Calu3 (cell line): Measurements from ENCODE around the gene HIF1A. TPM values are rescaled to one million over a fixed set of nuclear protein-coding genes. Genes with fewer than 3 reads are reported as not detected.

Experiments
- BruUV-seq: library from RNA; stranded (reverse); fragments of 400-500 nt; replicated peaks from 2 replicates; lab custom pipeline; 2021; lab: Mats Ljungman, UMichigan
- CTCF ChIA-PET: fragments of 300-600 bp; sonication (Branson Sonifier 250); formaldehyde crosslinking; loops from one replicate; lab custom pipeline; 2022; ENCODE audit warnings: antibody characterized with exemption; lab: Charles Lee
- DNase-seq: peaks from one replicate; pipeline ENCODE4 v3.0.0; 2022
- H3K27ac Mint-ChIP-seq: one replicate; pipeline ENCODE4 v1.8.0; 2022; ENCODE audit warnings: mixed read lengths; ENCODE audit not compliant: unreplicated experiment
- H3K27me3 Mint-ChIP-seq: one replicate; pipeline ENCODE4 v1.8.0; 2022; ENCODE audit warnings: mixed read lengths; ENCODE audit not compliant: unreplicated experiment
- H3K36me3 Mint-ChIP-seq: one replicate; pipeline ENCODE4 v1.8.0; 2022; ENCODE audit warnings: mild to moderate bottlenecking, moderate library complexity, mixed read lengths; ENCODE audit not compliant: insufficient read depth, unreplicated experiment
- H3K4me1 Mint-ChIP-seq: one replicate; pipeline ENCODE4 v1.8.0; 2022; ENCODE audit warnings: mild to moderate bottlenecking, low read depth, mixed read lengths; ENCODE audit not compliant: unreplicated experiment
- H3K4me3 Mint-ChIP-seq: one replicate; pipeline ENCODE4 v1.8.0; 2022; ENCODE audit warnings: mild to moderate bottlenecking, low read depth, moderate library complexity, mixed read lengths; ENCODE audit not compliant: unreplicated experiment
- H3K9me3 Mint-ChIP-seq: one replicate; pipeline ENCODE4 v1.8.0; 2022; ENCODE audit warnings: low read depth, mixed read lengths; ENCODE audit not compliant: unreplicated experiment
- CTCF ChIP-seq: fragments of 200-600 bp; IDR thresholded peaks from one replicate; pipeline ENCODE4 v1.8.0; 2022; ENCODE audit warnings: antibody characterized with exemption; ENCODE audit not compliant: unreplicated experiment
- intact Hi-C: fragments of 100-400 bp; cut with micrococcal nuclease; formaldehyde crosslinking; loops from one replicate; pipeline ENCODE4 v1.10.0; 2022; ENCODE audit not compliant: unreplicated experiment
- total RNA-seq: library from RNA; stranded (reverse); gene quantifications from 2 replicates; pipeline ENCODE4 v1.2.3, GENCODE V29; 2022

The HIF1A gene
- total RNA-seq, 1 experiment from 2014 or later, result 229 TPM

- Mint-ChIP-seq H3K36me3 (peaks cover 40% of the 10 kb centered on the region), H3K27me3 (no peaks in the 10 kb centered on the region), H3K9me3 (no peaks in the 10 kb centered on the region), H3K4me3 (no peak overlapping the region), H3K4me1 (no peaks in the 10 kb centered on the region), H3K27ac (no peak overlapping the region)
- TF ChIP-seq CTCF, result no peak
- DNase-seq, result no peak
- intact Hi-C loops, result no loop called here
- BruUV-seq, result no TSS peak
- CTCF ChIA-PET, result no interaction called here
These were observed 79.5 kb downstream of the HIF1A start for GRCh38 chr14:61774861-61775260.

GRCh38 chr14:61780125-61780524 is 84.8 kb downstream of the HIF1A start:
- no peaks in the 10 kb centered on the region for H3K4me1 Mint-ChIP-seq
- H3K9me3 Mint-ChIP-seq, result no peaks in the 10 kb centered on the region
- no peak overlapping the region for H3K27ac Mint-ChIP-seq
- no TSS peak for BruUV-seq
- CTCF ChIA-PET, result interaction anchor here (0.6 kb wide), 1 partner anchor 279 kb away, joined by 5 read pairs; no protein-coding TSS in a partner anchor
- no peaks in the 10 kb centered on the region for H3K27me3 Mint-ChIP-seq
- no peak for TF ChIP-seq CTCF
- H3K4me3 Mint-ChIP-seq, result no peak overlapping the region
- no peak for DNase-seq
- intact Hi-C loops, result no loop called here
- H3K36me3 Mint-ChIP-seq, result peaks cover 36% of the 10 kb centered on the region

DNA sequence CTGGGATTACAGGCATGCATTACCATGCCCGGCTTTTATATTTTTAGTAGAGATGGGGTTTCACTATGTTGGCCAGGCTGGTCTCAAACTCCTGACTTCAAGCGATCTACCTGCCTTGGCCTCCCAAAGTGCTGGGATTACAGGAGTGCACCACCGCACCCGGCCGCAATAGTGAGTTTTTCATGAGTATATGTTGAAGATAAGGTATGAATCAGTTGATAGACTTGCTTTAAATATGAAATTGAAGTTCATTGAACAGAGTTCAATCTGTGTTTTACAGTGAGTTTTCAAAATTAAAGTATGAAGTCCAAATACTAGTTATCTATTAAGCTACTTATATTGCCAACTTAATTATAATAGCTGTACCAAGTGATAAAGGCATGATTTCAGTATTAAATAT is 102.0 kb downstream of the HIF1A start:
- peaks cover 7% of the 10 kb centered on the region for H3K36me3 Mint-ChIP-seq
- H3K4me1 Mint-ChIP-seq, result no peaks in the 10 kb centered on the region
- DNase-seq, result no peak
- no TSS peak for BruUV-seq
- H3K4me3 Mint-ChIP-seq, result no peak overlapping the region
- intact Hi-C loops, result no loop called here
- H3K27ac Mint-ChIP-seq, result no peak overlapping the region
- no peaks in the 10 kb centered on the region for H3K9me3 Mint-ChIP-seq
- no peak for TF ChIP-seq CTCF
- H3K27me3 Mint-ChIP-seq, result no peaks in the 10 kb centered on the region
- CTCF ChIA-PET, result interaction anchor here (0.6 kb wide), 2 partner anchors 13 to 37 kb away, joined by 3 read pairs; no protein-coding TSS in a partner anchor

Other genes starting within 250 kb of the HIF1A start
- gene SNAPC1, start 66.9 kb downstream of the HIF1A start, total RNA-seq, result 10.0 and 11.7 TPM in 2 replicates
- 9.2 and 10.3 TPM in 2 replicates for gene SYT16, start 117.2 kb downstream of the HIF1A start, total RNA-seq